ENCODE measurements around the gene SPINK4. TPM values are rescaled to one million over a fixed set of nuclear protein-coding genes. Genes with fewer than 3 reads are reported as not detected.

SPINK4 gene
- total and polyA plus RNA-seq, 2 experiments from 2014 or later, result not detected

DNA sequence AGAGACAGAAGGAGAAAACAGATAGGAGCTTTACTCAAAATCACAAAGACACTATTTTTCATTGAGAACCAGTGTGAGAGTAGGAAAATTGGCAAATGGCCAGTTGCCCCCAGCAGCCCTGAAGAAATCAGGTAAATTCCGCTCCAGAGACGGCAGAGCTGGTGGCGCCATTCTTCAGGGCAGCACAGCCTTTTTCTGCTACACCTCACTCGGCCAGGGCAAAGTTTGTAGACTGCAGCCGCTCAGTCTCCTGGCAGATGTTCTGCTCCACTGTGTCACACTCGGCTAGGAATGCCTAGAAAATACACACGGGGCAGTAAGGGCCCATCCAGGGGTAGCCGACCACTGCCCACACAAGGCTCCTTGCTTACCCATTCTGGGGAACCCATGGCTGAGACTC, 15.0 kb downstream of the SPINK4 start:
- Histone ChIP-seq H3K4me3 (no peak overlapping the region), H3K79me2 (no peaks in the 10 kb centered on the region), H4K20me1 (ENCODE audit: insufficient read depth, poor library complexity, severe bottlenecking) (no peaks in the 10 kb centered on the region), H3K9me2 (replicated peaks; ENCODE audit: insufficient read depth) (no peaks in the 10 kb centered on the region), H3K27me3 (no peaks in the 10 kb centered on the region), H3K36me3 (replicated peaks; ENCODE audit: insufficient read depth, low read depth) (no peaks in the 10 kb centered on the region), H3K9me3 (ENCODE audit: low read depth) (no peaks in the 10 kb centered on the region), H3K4me1 (ENCODE audit: insufficient read depth) (peaks cover 6% of the 10 kb centered on the region), H2AFZ (no peak overlapping the region), H3K27ac (no peak overlapping the region), H3K4me2 (no peak overlapping the region)
- no peak for DNase-seq (ENCODE audit: low spot score)
- TF ChIP-seq, protein P1, sequence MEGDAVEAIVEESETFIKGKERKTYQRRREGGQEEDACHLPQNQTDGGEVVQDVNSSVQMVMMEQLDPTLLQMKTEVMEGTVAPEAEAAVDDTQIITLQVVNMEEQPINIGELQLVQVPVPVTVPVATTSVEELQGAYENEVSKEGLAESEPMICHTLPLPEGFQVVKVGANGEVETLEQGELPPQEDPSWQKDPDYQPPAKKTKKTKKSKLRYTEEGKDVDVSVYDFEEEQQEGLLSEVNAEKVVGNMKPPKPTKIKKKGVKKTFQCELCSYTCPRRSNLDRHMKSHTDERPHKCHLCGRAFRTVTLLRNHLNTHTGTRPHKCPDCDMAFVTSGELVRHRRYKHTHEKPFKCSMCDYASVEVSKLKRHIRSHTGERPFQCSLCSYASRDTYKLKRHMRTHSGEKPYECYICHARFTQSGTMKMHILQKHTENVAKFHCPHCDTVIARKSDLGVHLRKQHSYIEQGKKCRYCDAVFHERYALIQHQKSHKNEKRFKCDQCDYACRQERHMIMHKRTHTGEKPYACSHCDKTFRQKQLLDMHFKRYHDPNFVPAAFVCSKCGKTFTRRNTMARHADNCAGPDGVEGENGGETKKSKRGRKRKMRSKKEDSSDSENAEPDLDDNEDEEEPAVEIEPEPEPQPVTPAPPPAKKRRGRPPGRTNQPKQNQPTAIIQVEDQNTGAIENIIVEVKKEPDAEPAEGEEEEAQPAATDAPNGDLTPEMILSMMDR (IDR thresholded peaks at IDR 0.05; ENCODE audit: poor library complexity), result no peak
- TF ChIP-seq EZH2 (IDR thresholded peaks at IDR 0.05; ENCODE audit: borderline replicate concordance) (no peak), EZH2phosphoT487 (IDR thresholded peaks at IDR 0.05; ENCODE audit: low read depth, severe bottlenecking, unreplicated experiment) (no peak)
- 94% methylated on average over 8 of the region's 8 CpGs for WGBS (ENCODE audit: low lambda C conversion rate, missing lambda C conversion rate)

DNA sequence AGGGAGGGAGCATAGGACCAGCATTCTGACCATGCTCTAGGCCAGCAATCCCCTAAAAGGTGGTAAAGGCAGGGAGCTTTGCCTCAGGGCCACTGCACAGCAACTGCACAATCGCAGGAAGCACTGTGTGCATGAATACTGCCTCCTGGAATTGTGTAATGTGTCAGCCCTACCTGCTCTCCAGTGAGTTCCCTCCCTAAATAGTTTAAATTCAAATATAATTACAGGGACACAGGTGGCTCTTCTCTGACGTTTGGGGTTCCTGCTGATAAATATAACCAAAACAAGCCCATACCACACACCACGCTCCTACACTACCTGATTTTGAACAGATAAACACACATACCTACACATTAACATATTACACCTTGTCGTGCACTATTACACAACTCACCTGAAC, 15.5 kb downstream of the SPINK4 start:
- no peaks in the 10 kb centered on the region for H3K9me2 ChIP-seq (replicated peaks; ENCODE audit: insufficient read depth)
- no peak overlapping the region for H2AFZ ChIP-seq
- no peak overlapping the region for H3K4me2 ChIP-seq
- H3K36me3 ChIP-seq (replicated peaks; ENCODE audit: insufficient read depth, low read depth), result no peaks in the 10 kb centered on the region
- no peak for DNase-seq (ENCODE audit: low spot score)
- H4K20me1 ChIP-seq (ENCODE audit: insufficient read depth, poor library complexity, severe bottlenecking), result no peaks in the 10 kb centered on the region
- no peaks in the 10 kb centered on the region for H3K9me3 ChIP-seq (ENCODE audit: low read depth)
- H3K27ac ChIP-seq, result no peak overlapping the region
- peaks cover 6% of the 10 kb centered on the region for H3K4me1 ChIP-seq (ENCODE audit: insufficient read depth)
- no peaks in the 10 kb centered on the region for H3K27me3 ChIP-seq
- 96% methylated on average over 4 of the region's 4 CpGs for WGBS (ENCODE audit: low lambda C conversion rate, missing lambda C conversion rate)
- no peaks in the 10 kb centered on the region for H3K79me2 ChIP-seq
- TF ChIP-seq EZH2 (IDR thresholded peaks at IDR 0.05; ENCODE audit: borderline replicate concordance) (no peak), EZH2phosphoT487 (IDR thresholded peaks at IDR 0.05; ENCODE audit: low read depth, severe bottlenecking, unreplicated experiment) (no peak)
- TF ChIP-seq, protein P1 (IDR thresholded peaks at IDR 0.05; ENCODE audit: poor library complexity), result no peak
- H3K4me3 ChIP-seq, result no peak overlapping the region

DNA sequence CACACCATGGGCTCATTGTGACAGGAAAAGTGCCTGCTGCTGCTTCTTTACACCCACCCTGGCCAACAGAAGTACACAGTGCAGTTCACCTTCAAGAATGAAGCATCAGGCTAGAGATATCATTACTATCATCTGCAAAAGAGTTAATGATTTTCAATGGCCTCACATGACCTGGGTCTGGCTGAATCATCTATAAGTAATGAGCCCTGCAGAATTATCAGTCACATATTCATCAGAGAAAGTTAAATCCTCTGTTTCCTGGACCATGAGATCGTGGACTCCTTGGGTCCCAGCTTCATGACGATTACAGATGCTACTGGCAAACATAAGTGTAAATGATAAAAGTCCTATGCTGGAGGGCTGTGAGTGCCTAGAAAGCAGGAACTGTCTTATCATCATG, 16.3 kb downstream of the SPINK4 start:
- no peaks in the 10 kb centered on the region for H3K9me2 ChIP-seq (replicated peaks; ENCODE audit: insufficient read depth)
- H3K27me3 ChIP-seq, result no peaks in the 10 kb centered on the region
- 80% methylated on average over 2 of the region's 2 CpGs for WGBS (ENCODE audit: low lambda C conversion rate, missing lambda C conversion rate)
- H3K79me2 ChIP-seq, result peaks cover 6% of the 10 kb centered on the region
- H3K4me1 ChIP-seq (ENCODE audit: insufficient read depth), result peaks cover 6% of the 10 kb centered on the region
- no peak for DNase-seq (ENCODE audit: low spot score)
- H3K4me2 ChIP-seq, result no peak overlapping the region
- no peak overlapping the region for H3K4me3 ChIP-seq
- no peak overlapping the region for H3K27ac ChIP-seq
- no peak overlapping the region for H2AFZ ChIP-seq
- no peaks in the 10 kb centered on the region for H3K9me3 ChIP-seq (ENCODE audit: low read depth)
- H3K36me3 ChIP-seq (replicated peaks; ENCODE audit: insufficient read depth, low read depth), result no peaks in the 10 kb centered on the region
- TF ChIP-seq, protein P1 (IDR thresholded peaks at IDR 0.05; ENCODE audit: poor library complexity), result no peak
- TF ChIP-seq EZH2phosphoT487 (IDR thresholded peaks at IDR 0.05; ENCODE audit: low read depth, severe bottlenecking, unreplicated experiment), result no peak
- TF ChIP-seq EZH2 (IDR thresholded peaks at IDR 0.05; ENCODE audit: borderline replicate concordance), result no peak
- no peaks in the 10 kb centered on the region for H4K20me1 ChIP-seq (ENCODE audit: insufficient read depth, poor library complexity, severe bottlenecking)

DNA sequence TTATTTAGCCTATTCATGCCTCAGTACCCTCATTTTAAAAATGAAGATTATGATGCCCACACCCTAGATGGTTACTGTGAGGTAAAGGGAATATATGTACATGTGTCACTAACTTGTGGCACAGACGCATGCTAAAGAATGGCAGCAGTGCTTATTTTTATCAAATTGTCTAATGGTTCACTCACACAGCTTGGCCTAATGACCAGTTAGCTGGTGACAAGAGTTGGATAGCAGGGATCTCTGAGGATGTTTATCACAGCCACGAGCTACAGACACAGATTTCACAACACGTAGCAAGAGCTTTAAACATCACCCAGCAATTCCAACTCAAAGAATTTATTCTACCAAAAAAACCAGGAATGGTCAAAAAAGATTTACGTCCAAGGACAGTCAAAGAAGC, 17.3 kb downstream of the SPINK4 start:
- TF ChIP-seq, protein P1 (IDR thresholded peaks at IDR 0.05; ENCODE audit: poor library complexity), result no peak
- TF ChIP-seq EZH2phosphoT487 (IDR thresholded peaks at IDR 0.05; ENCODE audit: low read depth, severe bottlenecking, unreplicated experiment) (no peak), EZH2 (IDR thresholded peaks at IDR 0.05; ENCODE audit: borderline replicate concordance) (no peak)

More for the DNA sequence above, 17.3 kb downstream of the SPINK4 start:
- H4K20me1 ChIP-seq (ENCODE audit: insufficient read depth, poor library complexity, severe bottlenecking), result no peaks in the 10 kb centered on the region
- H3K27me3 ChIP-seq, result no peaks in the 10 kb centered on the region
- no peak overlapping the region for H2AFZ ChIP-seq
- no peaks in the 10 kb centered on the region for H3K9me3 ChIP-seq (ENCODE audit: low read depth)
- WGBS (ENCODE audit: low lambda C conversion rate, missing lambda C conversion rate), result 91% methylated on average over 4 of the region's 4 CpGs
- no peak overlapping the region for H3K4me3 ChIP-seq
- H3K36me3 ChIP-seq (replicated peaks; ENCODE audit: insufficient read depth, low read depth), result no peaks in the 10 kb centered on the region
- no peak for DNase-seq (ENCODE audit: low spot score)
- H3K4me1 ChIP-seq (ENCODE audit: insufficient read depth), result peaks cover 6% of the 10 kb centered on the region
- H3K9me2 ChIP-seq (replicated peaks; ENCODE audit: insufficient read depth), result no peaks in the 10 kb centered on the region
- H3K27ac ChIP-seq, result no peak overlapping the region
- H3K4me2 ChIP-seq, result no peak overlapping the region
- H3K79me2 ChIP-seq, result peaks cover 16% of the 10 kb centered on the region
